ENCODE data around the gene COASY. TPM values are rescaled to one million over a fixed set of nuclear protein-coding genes. Genes with fewer than 3 reads are reported as not detected.

The COASY gene
- total RNA-seq (2021) (71.5 and 78.2 TPM in 2 replicates), Bru-seq, nascent RNA (percentile 66 among the genes with signal in this experiment), BruChase-seq, experiment 1, labeled RNA remaining after a 2-hour chase (percentile 78 among the genes with signal in this experiment), BruChase-seq, experiment 2, labeled RNA remaining after a 6-hour chase (percentile 94 among the genes with signal in this experiment)
- long read RNA-seq, transcript COASY-202 (10 exons, 2,071 nt), result minor isoform, 16 of 160 reads
- long read RNA-seq, transcript COASY-201 (9 exons, 2,458 nt), result major isoform, 102 of 160 reads
- long read RNA-seq, partial matches to known transcripts, result 11 of 160 reads
- long read RNA-seq, other reads (novel, unspliced or antisense), result 26 of 160 reads

DNA sequence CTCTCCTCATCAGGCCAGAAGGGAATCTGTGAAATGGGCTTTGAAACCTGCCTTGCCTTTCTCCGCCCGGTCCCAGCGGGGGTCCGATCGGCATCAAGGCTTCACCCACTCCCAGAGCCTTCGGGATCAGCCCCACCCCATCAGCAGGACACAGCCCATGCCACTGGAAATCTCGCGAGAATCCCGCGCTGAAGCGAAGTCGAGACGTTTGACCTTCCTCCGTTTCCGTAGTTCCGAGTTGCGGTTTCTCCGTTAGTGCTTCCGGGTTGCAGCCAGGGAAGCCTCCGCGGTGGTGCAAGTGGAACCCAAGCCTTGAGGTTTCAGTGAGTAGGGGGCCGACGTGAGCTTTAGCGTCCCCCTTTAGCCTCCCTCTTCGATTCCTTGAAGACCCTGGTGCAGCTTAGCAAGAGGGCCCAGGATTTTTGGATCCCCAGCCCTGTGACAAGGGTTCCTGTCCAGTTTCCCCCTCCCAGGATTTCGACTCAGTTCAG lies at the start of gene COASY:
TSS of gene COASY (plus strand) at position 252 of the 491 bp plus-strand sequence. CDS start 475 bp downstream, outside the sequence.
- intact Hi-C loops (cut with micrococcal nuclease; ENCODE audit: unreplicated experiment), result no loop called here
- Histone ChIP-seq H3K27ac (ENCODE audit: low read depth, low read length, poor library complexity, severe bottlenecking) (peak within 1 kb of the TSS; percentile 85), H3K4me3 (ENCODE audit: low read depth, low read length, poor library complexity, severe bottlenecking) (peak within 1 kb of the TSS; percentile 83), H3K27me3 (replicated peaks; ENCODE audit: insufficient read depth, low read depth, low read length, poor library complexity) (no peaks in the 10 kb centered on the region), H3K36me3 (ENCODE audit: insufficient read depth, low read length, poor library complexity, severe bottlenecking) (peaks cover 13% of the 10 kb centered on the region), H3K4me1 (ENCODE audit: insufficient read depth, low read length, poor library complexity, severe bottlenecking) (peaks cover 10% of the 10 kb centered on the region), H3K9me3 (ENCODE audit: low read depth, low read length, poor library complexity, severe bottlenecking) (no peaks in the 10 kb centered on the region)
- no TSS peak for BruUV-seq (replicated peaks)
- ChIA-PET POLR2A (ENCODE audit: low non-redundant PET) (no interaction called here), CTCF (no interaction called here)
- DNase-seq (ENCODE audit: low spot score), result peak; percentile 94
- TF ChIP-seq, protein P1, sequence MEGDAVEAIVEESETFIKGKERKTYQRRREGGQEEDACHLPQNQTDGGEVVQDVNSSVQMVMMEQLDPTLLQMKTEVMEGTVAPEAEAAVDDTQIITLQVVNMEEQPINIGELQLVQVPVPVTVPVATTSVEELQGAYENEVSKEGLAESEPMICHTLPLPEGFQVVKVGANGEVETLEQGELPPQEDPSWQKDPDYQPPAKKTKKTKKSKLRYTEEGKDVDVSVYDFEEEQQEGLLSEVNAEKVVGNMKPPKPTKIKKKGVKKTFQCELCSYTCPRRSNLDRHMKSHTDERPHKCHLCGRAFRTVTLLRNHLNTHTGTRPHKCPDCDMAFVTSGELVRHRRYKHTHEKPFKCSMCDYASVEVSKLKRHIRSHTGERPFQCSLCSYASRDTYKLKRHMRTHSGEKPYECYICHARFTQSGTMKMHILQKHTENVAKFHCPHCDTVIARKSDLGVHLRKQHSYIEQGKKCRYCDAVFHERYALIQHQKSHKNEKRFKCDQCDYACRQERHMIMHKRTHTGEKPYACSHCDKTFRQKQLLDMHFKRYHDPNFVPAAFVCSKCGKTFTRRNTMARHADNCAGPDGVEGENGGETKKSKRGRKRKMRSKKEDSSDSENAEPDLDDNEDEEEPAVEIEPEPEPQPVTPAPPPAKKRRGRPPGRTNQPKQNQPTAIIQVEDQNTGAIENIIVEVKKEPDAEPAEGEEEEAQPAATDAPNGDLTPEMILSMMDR (conservative IDR thresholded peaks at IDR 0.05; ENCODE audit: low read depth, low read length), result no peak
- no peak for TF ChIP-seq EZH2 (IDR thresholded peaks at IDR 0.05; ENCODE audit: borderline replicate concordance, low read depth, low read length, poor library complexity, severe bottlenecking)

DNA sequence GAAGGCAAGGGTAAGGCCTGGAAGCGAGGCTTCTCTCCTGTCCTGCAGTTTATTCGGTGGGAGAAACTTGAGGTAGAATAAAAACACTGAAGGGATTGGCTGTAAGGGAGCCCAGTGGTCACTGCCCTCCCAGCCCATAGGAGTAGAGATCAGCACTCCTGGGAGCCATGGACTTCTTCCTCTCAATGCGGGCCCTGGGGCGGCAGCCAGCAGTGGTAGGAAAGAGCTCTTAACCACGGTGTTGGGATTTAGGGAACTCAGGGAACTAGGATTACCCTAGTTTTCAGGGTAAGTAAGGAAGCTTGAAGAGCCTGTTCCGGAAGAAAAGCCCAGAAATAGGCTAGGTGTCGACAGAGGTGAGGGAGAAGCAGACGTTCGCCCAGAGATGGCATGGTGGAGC lies 49.7 kb upstream of the COASY start:
- H3K27me3 ChIP-seq (replicated peaks; ENCODE audit: insufficient read depth, low read depth, low read length, poor library complexity), result no peaks in the 10 kb centered on the region
- intact Hi-C loops (cut with micrococcal nuclease; ENCODE audit: unreplicated experiment), result no loop called here
- TF ChIP-seq EZH2 (IDR thresholded peaks at IDR 0.05; ENCODE audit: borderline replicate concordance, low read depth, low read length, poor library complexity, severe bottlenecking), result no peak
- TF ChIP-seq, protein P1 (conservative IDR thresholded peaks at IDR 0.05; ENCODE audit: low read depth, low read length), result no peak
- DNase-seq (ENCODE audit: low spot score), result no peak
- no peak overlapping the region for H3K27ac ChIP-seq (ENCODE audit: low read depth, low read length, poor library complexity, severe bottlenecking)
- no peaks in the 10 kb centered on the region for H3K36me3 ChIP-seq (ENCODE audit: insufficient read depth, low read length, poor library complexity, severe bottlenecking)
- CTCF ChIA-PET, result no interaction called here
- no peak overlapping the region for H3K4me3 ChIP-seq (ENCODE audit: low read depth, low read length, poor library complexity, severe bottlenecking)
- H3K4me1 ChIP-seq (ENCODE audit: insufficient read depth, low read length, poor library complexity, severe bottlenecking), result no peaks in the 10 kb centered on the region
- POLR2A ChIA-PET (ENCODE audit: low non-redundant PET), result no interaction called here
- no TSS peak for BruUV-seq (replicated peaks)
- no peaks in the 10 kb centered on the region for H3K9me3 ChIP-seq (ENCODE audit: low read depth, low read length, poor library complexity, severe bottlenecking)

DNA sequence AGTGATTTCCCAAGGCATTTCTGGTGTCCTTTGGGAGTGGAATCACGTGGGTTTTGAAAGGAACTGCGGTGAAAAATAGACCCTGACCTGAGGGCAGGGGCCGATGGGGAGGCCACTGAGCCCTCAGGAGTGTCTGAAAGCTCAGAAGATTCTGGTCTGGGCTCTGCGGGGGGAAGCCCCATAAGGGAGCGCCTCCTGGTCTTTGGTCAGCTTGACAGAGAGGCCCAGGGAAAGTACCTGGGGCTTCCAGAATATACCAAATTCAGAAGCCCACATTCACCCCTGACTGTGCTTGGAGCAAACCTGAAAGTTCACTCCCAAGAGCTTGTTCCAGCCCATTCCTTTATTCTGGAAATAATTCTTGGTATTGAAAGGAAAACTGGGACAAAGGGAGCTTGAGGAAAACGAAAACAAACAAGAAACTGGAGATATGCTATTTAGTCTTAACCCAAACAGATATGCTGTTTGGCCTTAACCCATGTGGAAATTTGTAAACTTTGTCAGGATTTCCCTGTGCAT lies 49.2 kb upstream of the COASY start:
- TF ChIP-seq, protein P1 (conservative IDR thresholded peaks at IDR 0.05; ENCODE audit: low read depth, low read length), result no peak
- no peak for TF ChIP-seq EZH2 (IDR thresholded peaks at IDR 0.05; ENCODE audit: borderline replicate concordance, low read depth, low read length, poor library complexity, severe bottlenecking)
- intact Hi-C loops (cut with micrococcal nuclease; ENCODE audit: unreplicated experiment), result no loop called here
- H3K27me3 ChIP-seq (replicated peaks; ENCODE audit: insufficient read depth, low read depth, low read length, poor library complexity), result no peaks in the 10 kb centered on the region
- no peak overlapping the region for H3K27ac ChIP-seq (ENCODE audit: low read depth, low read length, poor library complexity, severe bottlenecking)
- DNase-seq (ENCODE audit: low spot score), result no peak
- no peaks in the 10 kb centered on the region for H3K36me3 ChIP-seq (ENCODE audit: insufficient read depth, low read length, poor library complexity, severe bottlenecking)
- POLR2A ChIA-PET (ENCODE audit: low non-redundant PET), result no interaction called here
- H3K4me1 ChIP-seq (ENCODE audit: insufficient read depth, low read length, poor library complexity, severe bottlenecking), result peaks cover 3% of the 10 kb centered on the region
- H3K4me3 ChIP-seq (ENCODE audit: low read depth, low read length, poor library complexity, severe bottlenecking), result no peak overlapping the region
- no peaks in the 10 kb centered on the region for H3K9me3 ChIP-seq (ENCODE audit: low read depth, low read length, poor library complexity, severe bottlenecking)
- CTCF ChIA-PET, result no interaction called here
- no TSS peak for BruUV-seq (replicated peaks)
